Endothelial cell of umbilical vein (primary cell): ENCODE measurements around the gene IGHMBP2. TPM values are rescaled to one million over a fixed set of nuclear protein-coding genes. Genes with fewer than 3 reads are reported as not detected.

Experiments
- BruUV-seq: library from RNA; stranded (reverse); fragments of 400-500 nt; replicated peaks from 2 replicates; lab custom pipeline; 2021; lab: Mats Ljungman, UMichigan
- CTCF ChIA-PET: fragments of 300-600, 350-600 bp; sonication (Branson Sonifier 250); formaldehyde crosslinking; loops from one replicate; lab custom pipeline; 2021; ENCODE audit warnings: antibody characterized with exemption, inconsistent platforms; lab: Charles Lee
- POLR2A ChIA-PET: fragments of 300-600, 350-600 bp; sonication (Branson Sonifier 250); formaldehyde crosslinking; loops from one replicate; lab custom pipeline; 2021; ENCODE audit warnings: antibody characterized with exemption, inconsistent platforms; lab: Charles Lee
- DNase-seq: peaks from one replicate; pipeline ENCODE4 v3.0.0-alpha.2; 2011; ENCODE audit warnings: low read depth, low spot score
- FAIRE-seq: peaks from 2 replicates; lab custom pipeline; 2011; peaks lifted over from hg19 to GRCh38; lab: Jason Lieb, UNC
- H2AFZ ChIP-seq: 2 replicates; pipeline ENCODE4 v1.6.0; 2012; ENCODE audit warnings: low read depth, low read length, control low read depth, inconsistent platforms
- H3K27ac ChIP-seq: 2 replicates; pipeline ENCODE4 v1.5.1; 2011; ENCODE audit warnings: low read depth, mild to moderate bottlenecking, control low read depth, low read length, moderate library complexity; ENCODE audit not compliant: insufficient read depth
- H3K27me3 ChIP-seq, 2 experiments: 2 replicates each; pipeline versions ENCODE4 v1.6.0 to v1.6.1; 2011; ENCODE audit warnings: low read length in 2 of 2, mixed read lengths in 1 of 2; ENCODE audit not compliant: control insufficient read depth in 2 of 2, insufficient read depth in 2 of 2
- H3K36me3 ChIP-seq, 2 experiments: 2 replicates in 1 of 2; 3 replicates in 1 of 2; pipeline ENCODE4 v1.5.1; 2011; ENCODE audit warnings: low read length in 2 of 2, mild to moderate bottlenecking in 1 of 2, moderate library complexity in 1 of 2; ENCODE audit not compliant: control insufficient read depth in 2 of 2, insufficient read depth in 2 of 2; ENCODE audit errors: extremely low read depth in 1 of 2
- H3K4me1 ChIP-seq: 3 replicates; pipeline ENCODE4 v1.5.1; 2011; ENCODE audit warnings: mild to moderate bottlenecking, low read length; ENCODE audit not compliant: control insufficient read depth, insufficient read depth; ENCODE audit errors: extremely low read depth
- H3K4me2 ChIP-seq: 2 replicates; pipeline ENCODE4 v1.6.1; 2011; ENCODE audit warnings: low read length, control low read depth, mixed read lengths; ENCODE audit not compliant: insufficient read depth
- H3K4me3 ChIP-seq, 3 experiments: fragments of 200-600 bp in 1 of 3; sonication (generic), shearing (Covaris generic) in 1 of 3; replicated peaks in 1 of 3; 2 replicates each; pipeline ENCODE4 v1.5.1; 2011 to 2016; ENCODE audit warnings: control low read depth in 3 of 3, low read length in 3 of 3, mild to moderate bottlenecking in 2 of 3, inconsistent platforms in 1 of 3, low read depth in 1 of 3, moderate library complexity in 1 of 3; ENCODE audit not compliant: insufficient read depth in 1 of 3
- H3K79me2 ChIP-seq: 2 replicates; pipeline ENCODE4 v1.6.0; 2012; ENCODE audit warnings: low read length, inconsistent platforms; ENCODE audit not compliant: control insufficient read depth, insufficient read depth
- H3K9ac ChIP-seq: replicated peaks from 2 replicates; pipeline ENCODE3; 2011; ENCODE audit warnings: low read length, control low read depth; ENCODE audit not compliant: insufficient read depth; ENCODE audit errors: extremely low read depth
- H3K9me1 ChIP-seq: replicated peaks from 3 replicates; pipeline ENCODE4 v1.6.0; 2011; ENCODE audit warnings: mild to moderate bottlenecking, low read length; ENCODE audit not compliant: control insufficient read depth, insufficient read depth; ENCODE audit errors: extremely low read depth
- H3K9me3 ChIP-seq: replicated peaks from 2 replicates; pipeline ENCODE4 v1.5.1; 2012; ENCODE audit warnings: low read length, inconsistent platforms; ENCODE audit not compliant: control insufficient read depth, insufficient read depth
- H4K20me1 ChIP-seq: replicated peaks from 2 replicates; pipeline ENCODE3; 2011; ENCODE audit warnings: mild to moderate bottlenecking, low read length; ENCODE audit not compliant: control insufficient read depth, insufficient read depth; ENCODE audit errors: extremely low read depth
- CTCF ChIP-seq, 2 donors: IDR thresholded peaks; 1 replicate in 1 of 2; 2 replicates in 1 of 2; pipeline ENCODE4 v1.5.1; 2011; ENCODE audit warnings: low read length in 2 of 2, mild to moderate bottlenecking in 2 of 2, moderate library complexity in 2 of 2, control low read depth in 1 of 2, inconsistent platforms in 1 of 2, low read depth in 1 of 2; ENCODE audit not compliant: insufficient read depth in 1 of 2; ENCODE audit errors: extremely low read depth in 1 of 2
- EZH2 ChIP-seq: IDR thresholded peaks from 2 replicates; pipeline ENCODE4 v1.6.1; 2012; ENCODE audit warnings: borderline replicate concordance, low read depth, mild to moderate bottlenecking, moderate library complexity, low read length, inconsistent platforms; ENCODE audit not compliant: severe bottlenecking
- FOS ChIP-seq: IDR thresholded peaks from 2 replicates; pipeline ENCODE4 v1.6.1; 2011; ENCODE audit warnings: mild to moderate bottlenecking, low read length, moderate library complexity, borderline replicate concordance; ENCODE audit not compliant: insufficient read depth
- GATA2 ChIP-seq: IDR thresholded peaks from 2 replicates; pipeline ENCODE4 v1.7.0; 2011; ENCODE audit warnings: low read depth, mild to moderate bottlenecking, moderate library complexity, mixed read lengths, low read length; ENCODE audit not compliant: insufficient read length, insufficient read depth
- JUN ChIP-seq: IDR thresholded peaks from 2 replicates; pipeline ENCODE4 v1.6.1; 2011; ENCODE audit warnings: borderline replicate concordance, low read depth; ENCODE audit not compliant: insufficient read length, insufficient read depth
- MYC ChIP-seq: IDR thresholded peaks from one replicate; pipeline ENCODE4 v1.6.1; 2011; ENCODE audit warnings: mild to moderate bottlenecking, low read depth, low read length
- POLR2A ChIP-seq: IDR thresholded peaks from 2 replicates; pipeline ENCODE4 v1.6.1; 2012; ENCODE audit warnings: low read depth, mild to moderate bottlenecking, control low read depth, low read length
- POLR2AphosphoS5 ChIP-seq: IDR thresholded peaks from 2 replicates; pipeline ENCODE4 v1.6.1; 2012; ENCODE audit warnings: low read depth, mild to moderate bottlenecking, control low read depth, low read length, moderate library complexity; ENCODE audit not compliant: insufficient read depth
- dilution Hi-C: fragments of 300-500 bp; cut with MboI; formaldehyde crosslinking; loops from one replicate; pipeline ENCODE4 v1.15.0; 2019; ENCODE audit warnings: low sequenced_read_pairs; ENCODE audit not compliant: extremely low pct_ligation_motif_present
- intact Hi-C: fragments of 100-400 bp; cut with micrococcal nuclease; formaldehyde crosslinking; loops from one replicate; pipeline ENCODE4 v1.10.0; 2022
- polyA plus RNA-seq, 4 experiments: library from polyadenylated mRNA; depleted of rRNA in 3 of 4; stranded (reverse) in 3 of 4; unstranded in 1 of 4; fragments of >200 nt; gene quantifications; 2 replicates each; pipeline versions ENCODE4 v1.2.1 to v1.2.3, GENCODE V29; 2011 to 2012; ENCODE audit warnings: missing spikeins in 1 of 4
- total RNA-seq: library from RNA; stranded (reverse); gene quantifications from 2 replicates; pipeline ENCODE4 v1.2.3, GENCODE V29; 2021
- TF ChIP-seq, protein P1 (sequence below): IDR thresholded peaks from 2 replicates; pipeline ENCODE4 v1.6.1; 2011; ENCODE audit not compliant: insufficient read depth, insufficient read length

Gene IGHMBP2
- total and polyA plus RNA-seq, 2 donors (not counting 3 experiments of a cell fraction or from before 2014, with no cell fraction given): 10.9 to 25.1 TPM

GRCh38 chr11:68857037-68857586 is 46.6 kb upstream of the IGHMBP2 start:
- Histone ChIP-seq H3K36me3 (no peaks in the 10 kb centered on the region), H3K9ac (no peak overlapping the region), H3K9me3 (no peaks in the 10 kb centered on the region), H3K27ac (no peak overlapping the region), H3K4me1 (peaks cover 12% of the 10 kb centered on the region), H3K79me2 (no peaks in the 10 kb centered on the region), H3K4me3 (no peak overlapping the region), H3K9me1 (no peaks in the 10 kb centered on the region), H3K4me2 (no peak overlapping the region), H2AFZ (no peak overlapping the region), H3K27me3 (peaks cover 9 to 14% of the 10 kb centered on the region in 2 experiments), H4K20me1 (no peaks in the 10 kb centered on the region)
- CTCF ChIA-PET: interaction anchor here (1.3 kb wide), 1 partner anchor 15 kb away, joined by 5 read pairs; the partner anchor contains the start of gene CPT1A
- POLR2A ChIA-PET: no interaction called here
- TF ChIP-seq POLR2A: no peak
- TF ChIP-seq, protein P1, sequence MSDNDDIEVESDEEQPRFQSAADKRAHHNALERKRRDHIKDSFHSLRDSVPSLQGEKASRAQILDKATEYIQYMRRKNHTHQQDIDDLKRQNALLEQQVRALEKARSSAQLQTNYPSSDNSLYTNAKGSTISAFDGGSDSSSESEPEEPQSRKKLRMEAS: no peak
- TF ChIP-seq CTCF (IDR thresholded peaks at IDR 0.05; ENCODE audit: extremely low read depth in 1 of 2, insufficient read depth in 1 of 2, low read depth in 1 of 2, low read length in 2 of 2): no peak
- TF ChIP-seq GATA2: no peak
- no peak for TF ChIP-seq EZH2
- TF ChIP-seq MYC: no peak
- TF ChIP-seq POLR2AphosphoS5: no peak
- no peak for TF ChIP-seq JUN
- TF ChIP-seq FOS: no peak
- intact Hi-C loops: loop anchor here (5.0 kb wide), 1 partner anchor 35 kb away; no protein-coding TSS in a partner anchor
- BruUV-seq: no TSS peak
- dilution Hi-C loops: no loop called here
- no peak for DNase-seq
- FAIRE-seq: no peak
